Bone marrow (tissue), 2 donors: ENCODE measurements around the gene CD8B.
"Not testable (repeated sequence)": the region's sequence is repeated elsewhere in the genome, so short reads cannot be mapped to it uniquely, and the experiment has no call there.

Source experiments
- DNase-seq, 2 donors: peaks; one replicate each; lab custom pipeline; 2025; lab: John Stamatoyannopoulos, UW

CD8B gene

GRCh38 chr2:86836915-86837695 is 24.6 kb downstream of the CD8B start:
- peak; percentile 5 to 56 for DNase-seq

- DNase-seq: not testable (repeated sequence)
These were observed 26.2 kb downstream of the CD8B start for GRCh38 chr2:86835548-86835889.

- DNase-seq: no peak
These were observed 28.4 kb downstream of the CD8B start for GRCh38 chr2:86833315-86833714.

- DNase-seq: no peak
These were observed 29.2 kb downstream of the CD8B start for GRCh38 chr2:86832334-86833096.

- no peak for DNase-seq
These were observed 30.1 kb downstream of the CD8B start for GRCh38 chr2:86831537-86831936.

GRCh38 chr2:86826951-86827350 is 34.7 kb downstream of the CD8B start:
- DNase-seq: no peak

GRCh38 chr2:86825693-86826381 is 35.8 kb downstream of the CD8B start:
- DNase-seq: no peak

GRCh38 chr2:86825036-86825692 is 36.5 kb downstream of the CD8B start:
- no peak for DNase-seq

GRCh38 chr2:86822668-86823345 is 38.9 kb downstream of the CD8B start:
- no peak for DNase-seq

GRCh38 chr2:86821842-86822241 is 39.8 kb downstream of the CD8B start:
- DNase-seq: no peak

- no peak for DNase-seq
These were observed 40.4 kb downstream of the CD8B start for GRCh38 chr2:86821306-86821705.

- DNase-seq: no peak
These were observed 42.7 kb downstream of the CD8B start for GRCh38 chr2:86818957-86819356.

- no peak for DNase-seq
These were observed 43.4 kb downstream of the CD8B start for GRCh38 chr2:86818114-86818801.

- DNase-seq: no peak
These were observed 46.1 kb downstream of the CD8B start for GRCh38 chr2:86815611-86816010.

GRCh38 chr2:86809481-86810121 is 52.1 kb downstream of the CD8B start:
- DNase-seq: no peak

- DNase-seq: peak; percentile 82 to 86
These were observed 53.1 kb downstream of the CD8B start for GRCh38 chr2:86808315-86809161.

GRCh38 chr2:86807468-86808275 is 54.0 kb downstream of the CD8B start:
- DNase-seq: peak in 1 of 2 donors; percentile 16

- no peak for DNase-seq
These were observed 54.6 kb downstream of the CD8B start for GRCh38 chr2:86807133-86807467.
